Measurements from ENCODE around the gene DYNC2H1.

The DYNC2H1 gene, protein sequence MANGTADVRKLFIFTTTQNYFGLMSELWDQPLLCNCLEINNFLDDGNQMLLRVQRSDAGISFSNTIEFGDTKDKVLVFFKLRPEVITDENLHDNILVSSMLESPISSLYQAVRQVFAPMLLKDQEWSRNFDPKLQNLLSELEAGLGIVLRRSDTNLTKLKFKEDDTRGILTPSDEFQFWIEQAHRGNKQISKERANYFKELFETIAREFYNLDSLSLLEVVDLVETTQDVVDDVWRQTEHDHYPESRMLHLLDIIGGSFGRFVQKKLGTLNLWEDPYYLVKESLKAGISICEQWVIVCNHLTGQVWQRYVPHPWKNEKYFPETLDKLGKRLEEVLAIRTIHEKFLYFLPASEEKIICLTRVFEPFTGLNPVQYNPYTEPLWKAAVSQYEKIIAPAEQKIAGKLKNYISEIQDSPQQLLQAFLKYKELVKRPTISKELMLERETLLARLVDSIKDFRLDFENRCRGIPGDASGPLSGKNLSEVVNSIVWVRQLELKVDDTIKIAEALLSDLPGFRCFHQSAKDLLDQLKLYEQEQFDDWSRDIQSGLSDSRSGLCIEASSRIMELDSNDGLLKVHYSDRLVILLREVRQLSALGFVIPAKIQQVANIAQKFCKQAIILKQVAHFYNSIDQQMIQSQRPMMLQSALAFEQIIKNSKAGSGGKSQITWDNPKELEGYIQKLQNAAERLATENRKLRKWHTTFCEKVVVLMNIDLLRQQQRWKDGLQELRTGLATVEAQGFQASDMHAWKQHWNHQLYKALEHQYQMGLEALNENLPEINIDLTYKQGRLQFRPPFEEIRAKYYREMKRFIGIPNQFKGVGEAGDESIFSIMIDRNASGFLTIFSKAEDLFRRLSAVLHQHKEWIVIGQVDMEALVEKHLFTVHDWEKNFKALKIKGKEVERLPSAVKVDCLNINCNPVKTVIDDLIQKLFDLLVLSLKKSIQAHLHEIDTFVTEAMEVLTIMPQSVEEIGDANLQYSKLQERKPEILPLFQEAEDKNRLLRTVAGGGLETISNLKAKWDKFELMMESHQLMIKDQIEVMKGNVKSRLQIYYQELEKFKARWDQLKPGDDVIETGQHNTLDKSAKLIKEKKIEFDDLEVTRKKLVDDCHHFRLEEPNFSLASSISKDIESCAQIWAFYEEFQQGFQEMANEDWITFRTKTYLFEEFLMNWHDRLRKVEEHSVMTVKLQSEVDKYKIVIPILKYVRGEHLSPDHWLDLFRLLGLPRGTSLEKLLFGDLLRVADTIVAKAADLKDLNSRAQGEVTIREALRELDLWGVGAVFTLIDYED (N-terminal part only)

DNA sequence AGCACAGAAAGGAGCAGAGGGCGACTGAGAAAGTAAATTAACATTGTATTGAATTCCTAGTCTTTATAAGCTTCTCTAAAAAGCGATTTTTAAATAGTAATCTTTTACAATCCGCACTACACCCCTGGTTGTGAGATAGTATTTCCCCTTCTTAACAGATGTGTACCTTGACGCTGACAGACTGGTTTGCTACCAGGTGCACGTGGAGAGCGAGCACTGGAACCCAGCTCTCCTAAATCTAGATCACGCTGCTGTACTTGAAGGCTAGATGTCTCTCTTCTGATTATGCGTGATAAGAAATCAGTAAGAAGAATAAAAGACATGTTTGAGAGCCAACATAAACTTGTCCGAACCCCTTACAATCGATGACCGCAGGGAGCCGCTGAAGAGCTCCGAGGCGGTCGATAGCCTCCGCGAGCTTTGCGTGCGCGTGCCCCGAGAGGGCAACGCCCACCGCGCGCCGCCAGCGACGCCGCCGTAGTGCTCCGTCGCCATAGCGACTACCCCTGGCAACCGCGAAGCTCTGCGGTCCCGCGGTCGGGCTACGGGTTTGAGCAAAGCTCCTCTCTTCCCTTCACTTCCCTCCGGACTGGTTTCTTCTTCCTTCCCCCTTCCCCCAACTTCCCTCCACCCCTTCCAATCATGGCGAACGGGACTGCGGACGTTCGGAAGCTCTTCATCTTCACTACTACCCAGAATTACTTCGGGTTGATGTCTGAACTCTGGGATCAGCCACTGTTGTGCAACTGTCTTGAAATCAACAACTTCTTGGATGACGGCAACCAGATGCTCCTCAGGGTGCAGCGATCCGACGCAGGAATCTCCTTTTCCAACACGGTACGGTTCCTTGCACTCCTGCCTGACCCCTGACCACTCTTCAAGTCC, at the start of gene DYNC2H1:
DYNC2H1 (plus strand) TSS at position 494 of the 885 bp plus-strand sequence; CDS start at position 643, 149 bp downstream.
- peak; percentile 89 for DNase-seq

DNA sequence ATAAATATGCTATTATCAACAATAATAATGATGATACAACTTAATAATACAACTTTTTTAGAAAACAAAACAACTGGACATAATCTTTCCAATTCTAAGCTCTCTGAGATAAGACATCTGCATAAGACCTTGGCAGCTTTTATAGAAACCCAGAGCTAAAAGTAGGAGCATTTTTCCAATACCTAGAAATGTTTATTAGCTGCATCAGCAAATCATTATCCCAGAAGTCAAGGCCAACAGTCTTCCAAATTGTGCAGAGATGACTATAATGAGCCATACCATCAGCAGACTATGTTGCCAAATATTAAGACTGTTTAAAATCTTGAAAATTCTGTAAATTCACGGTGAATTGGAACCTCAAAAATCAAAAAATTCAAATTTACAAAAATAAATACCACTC, 47.6 kb upstream of the DYNC2H1 start:
- no peak for DNase-seq

DNA sequence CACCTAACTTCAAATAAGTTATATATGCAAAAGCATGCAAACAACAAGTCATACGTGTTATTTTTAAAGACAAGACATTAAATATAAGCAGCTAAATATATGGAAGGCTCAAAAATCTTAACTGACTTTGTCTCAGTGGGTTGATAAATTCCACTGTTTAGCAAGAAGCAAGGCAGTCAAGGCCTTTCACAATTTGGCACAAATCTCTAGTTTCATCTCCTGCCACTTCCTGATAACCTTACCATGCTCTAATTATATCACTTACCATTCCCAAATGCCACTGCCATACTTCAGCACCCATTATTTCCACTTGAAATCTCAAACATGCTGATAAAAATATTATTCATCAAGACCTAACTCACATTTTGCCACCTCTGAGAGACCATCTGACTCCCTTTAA, 42.1 kb upstream of the DYNC2H1 start:
- DNase-seq = no peak

DNA sequence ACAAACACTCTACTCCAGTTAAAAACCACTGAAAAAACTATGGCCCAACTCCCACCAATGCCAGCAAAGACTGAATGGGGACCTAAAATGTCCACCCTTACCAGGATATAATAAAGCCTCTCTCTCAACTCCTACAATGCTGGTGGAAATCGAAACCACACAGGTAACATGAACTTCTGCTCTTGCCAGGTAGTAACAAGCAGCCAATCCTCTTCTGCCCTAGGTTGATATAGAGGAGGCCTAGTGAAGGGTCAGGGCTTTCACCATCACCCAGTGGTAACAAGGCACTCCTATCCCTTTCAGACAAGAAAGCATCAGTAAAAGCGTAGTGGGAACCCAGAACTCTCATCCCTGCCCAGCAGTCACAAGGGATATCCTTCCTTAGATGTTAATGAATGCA, 39.9 kb upstream of the DYNC2H1 start:
- no peak for DNase-seq

DNA sequence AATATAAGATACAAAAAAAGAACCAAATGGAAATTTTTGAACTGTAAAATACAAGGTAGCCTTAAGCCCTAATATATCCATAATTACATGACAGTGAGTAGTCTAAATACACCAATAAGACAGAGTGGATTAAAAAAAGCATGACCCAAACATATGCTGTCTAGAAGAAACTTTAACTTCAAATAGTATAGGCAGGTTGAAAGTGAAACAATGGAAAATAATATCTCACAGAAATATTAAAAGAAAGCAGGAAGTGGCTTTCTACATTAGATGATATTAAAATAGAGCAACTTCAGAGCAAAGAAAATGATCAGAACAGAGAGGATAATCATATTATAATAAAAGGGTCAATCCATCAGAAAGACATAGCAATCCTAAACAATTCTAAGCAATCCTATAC, 39.1 kb upstream of the DYNC2H1 start:
- no peak for DNase-seq

DNA sequence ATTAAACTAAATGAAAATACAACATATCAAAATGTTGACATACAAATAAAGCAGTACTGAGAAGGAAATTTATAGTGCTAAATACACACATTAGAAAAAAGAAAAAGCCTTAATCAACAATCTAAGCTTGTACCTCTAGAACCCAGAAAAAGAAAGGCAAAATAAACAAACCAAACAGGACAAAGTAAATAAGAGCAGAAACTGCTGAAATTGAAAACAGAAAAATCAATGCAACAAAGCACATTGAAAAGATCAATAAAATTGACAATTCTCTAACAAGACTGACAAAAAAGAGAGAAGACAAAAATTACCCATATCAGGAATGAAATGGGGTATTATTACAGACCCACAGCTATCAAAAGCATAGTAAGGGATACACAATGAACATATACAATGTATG, 38.2 kb upstream of the DYNC2H1 start:
- DNase-seq = no peak

DNA sequence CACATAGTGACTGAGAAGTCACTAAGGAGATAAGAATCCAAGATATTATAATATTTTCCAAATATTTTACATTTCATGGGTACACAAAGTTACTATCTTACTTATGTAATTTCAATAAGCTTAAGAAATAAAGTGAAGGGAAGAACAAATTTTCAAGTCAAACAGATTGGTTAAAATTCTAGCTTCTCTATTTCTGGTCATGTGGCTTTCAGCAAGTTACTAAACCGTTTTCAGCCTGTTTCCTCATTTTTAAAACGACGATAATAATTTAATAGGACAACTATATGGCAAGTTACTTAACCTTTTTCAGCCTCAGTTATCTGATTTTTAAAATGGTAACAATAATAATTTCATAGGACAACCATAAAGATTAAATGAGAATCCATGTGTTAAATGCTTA, 32.9 kb upstream of the DYNC2H1 start:
- no peak for DNase-seq

DNA sequence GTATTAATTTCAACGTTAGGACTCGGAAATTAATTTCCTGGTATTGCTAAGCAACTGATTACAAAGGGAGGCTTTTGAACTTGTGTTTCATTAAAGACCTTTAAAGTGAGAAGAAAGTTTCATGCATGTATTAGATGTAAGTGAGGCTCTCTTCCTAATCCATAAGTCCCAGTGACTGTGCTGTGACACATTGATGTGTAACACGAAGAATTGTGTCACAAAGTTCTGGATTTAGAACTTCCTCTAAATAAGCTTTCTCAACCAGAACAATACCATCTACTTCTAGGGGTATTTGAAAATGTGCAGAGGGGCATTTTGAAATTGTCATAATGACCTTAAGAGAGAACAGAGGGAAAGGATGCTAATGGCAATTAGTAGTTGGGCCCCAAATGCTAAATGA, 31.7 kb upstream of the DYNC2H1 start:
- no peak for DNase-seq

DNA sequence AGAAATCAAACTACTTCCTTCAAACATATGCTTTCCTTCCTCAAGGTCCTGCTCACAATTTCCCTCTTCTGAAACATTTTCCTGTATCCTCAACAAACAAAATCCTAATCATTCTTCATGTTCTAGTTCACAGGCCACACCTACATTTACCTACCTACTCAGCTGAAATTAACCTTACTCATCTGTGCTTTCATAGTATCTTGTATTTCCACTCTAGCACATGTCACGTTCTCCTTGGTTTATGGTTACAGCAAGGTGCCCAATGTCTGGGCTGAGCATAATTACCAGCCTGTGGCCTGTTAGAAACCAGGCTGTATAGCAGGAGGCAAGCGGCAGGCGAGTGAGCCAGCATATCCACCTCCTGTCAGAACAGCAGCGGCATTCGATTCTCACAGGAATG, 30.5 kb upstream of the DYNC2H1 start:
- DNase-seq = no peak

DNA sequence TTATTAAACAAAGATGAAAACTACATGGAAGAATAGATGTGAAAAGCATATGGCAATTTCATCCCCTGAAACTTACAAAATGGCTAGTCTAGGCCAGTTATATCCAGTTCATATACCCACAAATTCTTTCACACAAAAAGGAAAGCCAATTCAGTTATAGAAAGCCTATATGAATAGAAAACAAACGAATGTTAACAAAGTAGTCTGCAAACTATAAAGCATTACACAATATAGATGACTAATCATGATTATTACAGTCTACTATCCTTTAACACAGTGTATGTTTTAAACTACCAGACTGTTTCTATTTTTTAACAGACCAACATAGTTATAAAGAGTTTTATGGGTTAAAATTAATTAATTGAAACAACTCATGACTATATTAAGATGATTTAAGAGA, 29.4 kb upstream of the DYNC2H1 start:
- DNase-seq = no peak

DNA sequence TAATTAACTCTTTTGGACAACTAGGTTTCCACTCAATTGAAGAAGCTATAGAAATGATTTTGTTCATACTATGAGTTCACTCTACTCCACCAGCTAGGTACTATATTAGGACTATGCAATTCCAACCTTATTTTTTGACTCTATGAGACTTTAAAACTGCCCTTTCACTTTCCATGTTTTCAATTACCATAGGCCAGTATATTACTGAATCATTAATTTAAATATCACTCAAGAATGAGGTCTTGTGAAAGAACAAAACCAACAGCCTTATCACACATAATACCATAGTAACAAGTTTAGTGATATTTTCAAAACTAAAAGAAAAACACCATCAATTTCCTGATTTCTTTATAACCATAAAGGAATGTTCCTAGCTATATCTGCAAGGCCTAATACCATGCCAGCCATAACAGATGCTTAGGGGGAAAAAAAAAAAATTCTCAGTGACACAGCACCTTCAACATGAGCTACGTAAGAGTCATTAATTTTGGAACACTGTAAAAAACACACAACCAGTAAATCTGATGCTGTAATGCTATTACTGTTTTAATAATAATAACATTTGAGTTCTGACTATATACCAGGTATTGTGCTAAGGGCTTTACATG, 23.4 kb upstream of the DYNC2H1 start:
- no peak for DNase-seq

DNA sequence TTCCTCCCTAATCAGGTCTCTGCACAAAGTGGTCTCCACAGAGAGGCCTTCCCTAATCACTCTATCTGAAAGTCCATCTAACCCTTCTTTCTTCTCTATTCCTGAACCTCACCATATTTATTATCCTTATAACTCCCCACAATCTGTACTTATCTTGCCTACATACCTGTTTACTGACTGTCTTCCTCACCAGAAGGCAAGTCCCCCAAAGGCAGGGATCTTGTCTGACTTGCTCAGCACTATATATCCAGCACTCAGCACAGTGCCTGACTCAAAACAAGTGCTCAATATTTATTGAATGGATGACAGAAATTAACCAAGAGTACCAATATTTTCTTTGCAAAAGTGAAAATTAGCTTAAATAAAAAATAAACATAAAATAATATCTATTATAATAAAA, 22.8 kb upstream of the DYNC2H1 start:
- DNase-seq = no peak

DNA sequence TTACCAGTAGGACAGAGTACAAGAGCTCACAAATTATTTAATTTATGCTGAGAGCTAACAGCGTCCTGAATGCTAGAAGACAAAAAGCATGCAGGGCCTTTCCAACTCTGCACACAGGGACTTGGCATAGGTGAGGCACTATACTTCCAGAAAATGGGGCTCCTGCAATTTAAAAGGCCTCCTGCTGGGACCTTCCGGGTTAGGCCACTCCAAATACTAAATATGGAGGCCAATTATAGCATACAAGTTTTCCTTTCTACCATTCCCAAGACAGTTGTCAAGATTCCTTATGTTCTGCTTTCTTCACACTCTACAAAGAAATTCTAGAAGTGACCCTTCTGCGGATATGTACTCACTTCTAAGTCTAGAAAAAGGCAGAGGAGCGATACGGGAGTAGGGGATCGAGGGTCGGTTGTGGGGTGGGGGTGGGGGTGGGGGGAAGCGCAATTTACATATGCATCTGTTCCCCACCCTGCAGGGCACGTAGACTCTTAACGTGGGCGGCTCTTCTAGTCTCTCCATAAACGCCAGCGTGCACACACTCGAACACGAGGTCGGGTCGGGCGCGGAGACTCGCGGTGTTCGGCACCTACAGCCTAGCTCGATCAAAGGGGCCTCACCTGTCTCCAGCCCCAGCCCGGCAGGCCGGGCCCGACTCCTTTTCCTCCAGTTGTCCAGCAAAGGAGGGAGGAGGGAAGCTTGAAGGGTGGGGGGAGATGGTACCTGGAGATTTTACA, 18.0 kb upstream of the DYNC2H1 start:
- peak; percentile 51 for DNase-seq

DNA sequence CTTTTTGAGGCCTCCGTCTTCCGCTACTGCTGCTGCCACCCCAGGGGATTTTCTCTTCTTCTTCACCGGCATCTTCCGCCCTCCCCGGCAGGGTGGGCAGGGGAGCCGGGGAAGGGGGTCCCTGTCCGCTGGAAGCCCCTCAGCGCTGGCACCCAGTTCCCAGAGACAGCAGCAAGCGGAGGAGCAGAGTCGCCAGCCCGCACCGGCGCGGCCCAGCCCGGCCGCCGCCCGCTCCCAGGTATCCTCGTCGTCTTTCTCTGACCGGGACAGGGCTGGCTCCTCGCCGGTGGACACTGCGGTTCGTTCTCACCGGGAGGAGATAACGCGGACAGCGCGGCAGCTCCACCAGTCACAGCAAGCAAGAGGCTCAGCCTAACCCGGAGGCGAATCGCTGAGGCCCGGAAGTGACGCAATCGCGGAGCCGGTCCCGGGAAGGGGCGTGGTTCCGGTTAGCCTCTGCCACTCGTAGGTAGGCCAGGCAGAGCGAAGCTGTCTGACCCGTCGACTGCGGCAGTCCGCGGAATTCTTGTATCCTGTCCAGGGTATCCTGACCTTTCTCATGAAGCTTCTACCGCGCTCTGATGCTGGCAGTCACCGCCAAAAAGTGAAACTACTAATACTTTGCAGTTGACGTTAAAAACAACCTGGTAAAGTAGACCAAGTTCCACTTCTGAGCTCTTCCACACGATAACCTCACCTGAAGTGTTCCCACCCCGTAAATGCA, 17.3 kb upstream of the DYNC2H1 start, which contains the start of gene DCUN1D5:
DCUN1D5 (minus strand) TSS at position 360 of the 724 bp plus-strand sequence; CDS start at position 72, 288 bp downstream.
- peak; percentile 96 for DNase-seq

DNA sequence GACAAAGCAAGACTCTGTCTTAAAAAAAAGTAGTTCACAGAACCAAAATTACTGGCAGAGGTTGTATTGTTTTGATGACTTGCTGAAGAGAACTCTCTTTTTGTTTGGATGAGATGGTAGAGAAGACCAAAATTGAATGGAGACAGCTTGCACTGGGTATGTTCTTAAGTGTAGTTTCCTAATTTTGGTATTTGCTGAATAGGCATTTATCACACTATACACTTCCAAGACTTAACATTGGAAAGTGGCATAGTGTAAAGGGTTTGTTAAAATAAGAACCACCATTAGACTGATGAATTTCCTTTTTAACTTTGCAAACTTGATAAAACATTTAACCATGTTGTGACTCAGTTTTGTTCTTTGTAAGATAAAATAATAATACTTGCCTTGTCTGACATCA, 11.9 kb upstream of the DYNC2H1 start:
- no peak for DNase-seq

DNA sequence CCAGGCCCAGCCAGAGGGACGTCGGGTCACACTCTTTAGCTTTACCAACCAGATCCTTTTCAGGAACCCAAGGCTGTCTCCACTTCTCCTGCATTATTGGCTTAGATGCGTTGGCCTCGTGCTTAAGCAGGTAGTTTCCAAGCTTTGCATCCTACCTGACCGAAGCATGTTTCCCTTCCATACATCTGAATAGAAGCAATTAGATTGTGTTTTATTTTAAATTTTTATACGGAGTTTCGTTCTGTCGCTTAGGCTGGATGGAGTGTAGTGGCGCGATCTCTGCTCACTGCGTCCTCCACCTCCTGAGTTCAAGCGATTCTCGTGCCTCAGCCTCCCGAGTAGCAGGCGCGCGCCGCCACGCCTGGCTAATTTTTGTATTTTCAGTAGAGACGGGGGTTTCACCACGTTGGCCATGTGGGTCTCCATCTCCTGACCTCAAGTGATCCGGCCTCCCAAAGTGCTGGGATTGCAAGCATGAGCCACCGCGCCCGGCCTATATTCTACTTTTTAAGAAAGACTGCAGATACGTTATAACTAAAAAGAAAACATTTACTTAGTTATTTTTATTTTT, 677 bp downstream of the DYNC2H1 start:
- DNase-seq = peak; percentile 5

DNA sequence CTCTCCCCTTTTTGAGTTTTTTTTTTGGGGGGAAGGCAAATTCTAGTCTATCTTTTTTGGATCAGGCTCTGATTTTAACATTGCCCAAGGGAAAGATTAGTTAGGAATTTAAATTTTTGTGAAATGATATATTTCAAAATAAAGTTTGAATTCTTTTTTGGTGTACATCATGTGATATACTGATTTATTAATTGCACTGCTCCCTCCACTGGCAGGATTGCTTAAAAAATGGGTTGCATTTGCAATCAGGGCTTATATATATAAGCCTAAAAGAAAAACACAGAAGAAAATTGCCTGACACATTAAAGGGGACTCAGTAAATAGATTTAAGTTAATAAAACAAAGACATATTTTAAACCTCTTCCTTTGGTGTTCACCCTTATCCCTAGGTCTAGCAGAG, 1.2 kb downstream of the DYNC2H1 start:
- DNase-seq = no peak

DNA sequence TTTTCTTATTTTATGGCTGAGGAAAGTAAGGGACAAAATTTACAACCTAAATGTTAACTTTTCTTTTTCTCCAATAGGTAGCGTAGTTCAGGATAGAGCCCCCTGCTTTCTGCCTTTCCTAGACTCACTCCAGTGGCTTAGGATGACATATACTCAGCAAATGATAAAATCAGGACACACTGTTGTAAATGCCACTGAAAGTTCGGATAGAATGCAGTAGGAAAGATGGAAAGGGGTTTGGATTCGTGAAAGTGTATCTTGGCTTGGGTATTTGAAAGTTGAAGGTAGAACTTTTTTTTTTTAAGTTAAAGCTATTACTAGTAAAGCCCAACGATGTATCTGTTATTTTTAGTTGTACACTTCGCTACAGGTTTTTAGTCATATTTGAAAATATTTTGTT, 2.2 kb downstream of the DYNC2H1 start:
- no peak for DNase-seq

DNA sequence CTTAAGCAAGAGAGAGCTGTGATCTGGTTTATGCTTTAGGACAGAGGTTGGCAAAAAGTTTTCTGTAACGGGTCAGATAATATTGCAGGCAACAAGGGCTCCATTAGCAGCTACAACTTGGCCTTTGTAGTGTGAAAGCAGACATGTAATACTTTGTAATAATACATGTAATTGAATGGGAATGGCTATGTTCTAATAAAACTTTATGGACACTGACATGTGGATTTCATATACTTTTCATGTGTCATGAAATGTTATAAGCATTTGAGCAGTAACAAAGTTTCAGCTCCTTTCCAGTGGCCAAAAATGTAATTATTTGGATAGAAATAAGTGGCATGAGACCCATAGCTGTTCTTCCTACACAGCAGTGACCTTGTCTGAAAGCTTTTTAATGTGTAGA, 3.1 kb downstream of the DYNC2H1 start:
- DNase-seq = no peak

DNA sequence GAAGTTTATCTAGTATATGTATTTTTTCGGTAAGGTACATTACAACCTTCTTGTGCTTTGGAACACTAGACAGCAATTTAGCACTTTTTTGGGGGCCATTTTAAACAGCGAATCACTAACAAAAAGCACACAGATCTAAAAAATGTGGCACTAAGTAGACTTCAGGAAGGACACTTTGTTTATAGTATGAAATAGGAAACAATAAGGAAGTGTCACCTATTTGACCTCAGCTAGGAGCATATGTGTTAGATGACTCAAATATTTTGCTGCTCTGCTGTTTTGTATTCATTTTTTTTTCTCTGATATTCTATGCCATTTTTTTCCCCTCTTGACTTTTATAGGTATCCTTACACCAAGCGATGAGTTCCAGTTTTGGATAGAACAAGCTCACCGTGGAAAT, 5.6 kb downstream of the DYNC2H1 start:
- DNase-seq = no peak
